Measurements from ENCODE around the gene IMP4.

The IMP4 gene

GRCh38 chr2:130342020-130342532, 621 bp upstream of the IMP4 start:
- CTCF ChIA-PET, result interaction anchor here (0.6 to 2.2 kb wide), 5 partner anchors 9 to 535 kb away, joined by 3 to 16 read pairs (median 5); partner anchors contain the start of genes MZT2B and SMPD4
- Histone ChIP-seq H3K4me1 (ENCODE audit: control insufficient read depth, insufficient read depth, low read length) (no peaks in the 10 kb centered on the region), H3K9me3 (ENCODE audit: control insufficient read depth, insufficient read depth, low read depth, low read length) (no peaks in the 10 kb centered on the region), H3K27ac (ENCODE audit: extremely low read depth, low read depth, low read length) (peak overlapping the region; percentile 40; the same call in 1 of the 2 replicates), H3K36me3 (ENCODE audit: control insufficient read depth in 2 of 2, insufficient read depth in 1 of 2, low read length in 2 of 2) (peaks cover 6 to 55% of the 10 kb centered on the region in 2 experiments; a peak in 2 of 3 replicates), H3K4me3 (ENCODE audit: low read depth, low read length) (peak overlapping the region; percentile 67)
- POLR2A ChIA-PET, result interaction anchor here (0.8 to 3.0 kb wide), 9 partner anchors 9 to 1148 kb away, joined by 3 to 25 read pairs (median 6); partner anchors contain the start of genes PTPN18 and SMPD4
- TF ChIP-seq ZNF138 (tag by site-specific recombination; IDR thresholded peaks at IDR 0.05; ENCODE audit: borderline replicate concordance), result no peak
- peak; percentile 65 for TF ChIP-seq PRDM10 (tag by site-specific recombination; IDR thresholded peaks at IDR 0.05)
- peak; percentile 82 for TF ChIP-seq SP2 (tag by site-specific recombination; IDR thresholded peaks at IDR 0.05)
- peak; percentile 59; the same call in 1 of the 2 replicates for TF ChIP-seq ZNF394 (tag by site-specific recombination; IDR thresholded peaks at IDR 0.05; ENCODE audit: borderline replicate concordance)
- TF ChIP-seq WT1 (tag by site-specific recombination; IDR thresholded peaks at IDR 0.05), result no peak
- 0 out of 2 replicates have a peak, but pooled peaks have one; percentile 14 for TF ChIP-seq ZNF518A (tag by site-specific recombination; conservative IDR thresholded peaks at IDR 0.05; ENCODE audit: low read depth)
- no peak for TF ChIP-seq ZBTB8A (tag by site-specific recombination; IDR thresholded peaks at IDR 0.05)
- TF ChIP-seq SCRT2 (tag by site-specific recombination; IDR thresholded peaks at IDR 0.05), result peak; percentile 10; the same call in 1 of the 2 replicates
- TF ChIP-seq ZNF140 (tag by site-specific recombination; IDR thresholded peaks at IDR 0.05), result no peak
- TF ChIP-seq ZNF2 (tag by site-specific recombination; IDR thresholded peaks at IDR 0.05), result no peak
- TF ChIP-seq KLF10 (tag by site-specific recombination; IDR thresholded peaks at IDR 0.05), result peak; percentile 80; the same call in 1 of the 2 replicates
- 0 out of 2 replicates have a peak, but pooled peaks have one; percentile 60 for TF ChIP-seq ZNF10 (tag by site-specific recombination; IDR thresholded peaks at IDR 0.05)
- TF ChIP-seq ZNF596 (tag by site-specific recombination; IDR thresholded peaks at IDR 0.05), result no peak
- TF ChIP-seq ZNF645 (tag by site-specific recombination; IDR thresholded peaks at IDR 0.05), result no peak
- TF ChIP-seq ZBTB20 (tag by site-specific recombination; IDR thresholded peaks at IDR 0.05), result peak; percentile 88
- TF ChIP-seq IKZF3 (tag by site-specific recombination; IDR thresholded peaks at IDR 0.05), result no peak
- peak; percentile 79 for TF ChIP-seq ZBTB6 (tag by site-specific recombination; IDR thresholded peaks at IDR 0.05)
- TF ChIP-seq MZF1 (tag by site-specific recombination; IDR thresholded peaks at IDR 0.05; ENCODE audit: borderline replicate concordance), result peak; percentile 52; the same call in 1 of the 2 replicates
- TF ChIP-seq OSR2 (tag by site-specific recombination; IDR thresholded peaks at IDR 0.05), result peak; percentile 54
- TF ChIP-seq ZNF211 (tag by site-specific recombination; IDR thresholded peaks at IDR 0.05; ENCODE audit: low read depth), result no peak
- peak; percentile 53; the same call in 1 of the 2 replicates for TF ChIP-seq ZBTB48 (tag by site-specific recombination; IDR thresholded peaks at IDR 0.05)
- peak; percentile 48 for TF ChIP-seq ZNF600 (tag by site-specific recombination; IDR thresholded peaks at IDR 0.05)
- TF ChIP-seq ZNF626 (tag by site-specific recombination; IDR thresholded peaks at IDR 0.05), result no peak
- peak; percentile 35; the same call in 1 of the 2 replicates for TF ChIP-seq ZXDB (tag by site-specific recombination; IDR thresholded peaks at IDR 0.05)
- no peak for TF ChIP-seq ZNF610 (tag by site-specific recombination; IDR thresholded peaks at IDR 0.05; ENCODE audit: borderline replicate concordance)
- no peak for TF ChIP-seq ZNF768 (tag by site-specific recombination; IDR thresholded peaks at IDR 0.05)
- TF ChIP-seq ZNF76 (tag by site-specific recombination; IDR thresholded peaks at IDR 0.05; ENCODE audit: borderline replicate concordance, low read depth), result peak; percentile 59
- peak; percentile 60 for TF ChIP-seq KLF9 (tag by site-specific recombination; IDR thresholded peaks at IDR 0.05; ENCODE audit: low read depth)
